ENCODE results near the gene WDFY4. TPM values are rescaled to one million over a fixed set of nuclear protein-coding genes. Genes with fewer than 3 reads are reported as not detected.

Gene WDFY4
- total RNA-seq, 4 donors from 2014 or later, result 0.60 to 20.6 (median 5.1) TPM

GRCh38 chr10:48731654-48732053 lies 47.0 kb downstream of the WDFY4 start:
- DNase-seq, result no peak
- no peaks in the 10 kb centered on the region for H3K36me3 ChIP-seq
- WGBS, 2 donors (ENCODE audit: low coverage in 1 of 2), result 95% methylated on average over 2 of the region's 2 CpGs; no CpG with 5 or more reads in 1 of the 2 donors

GRCh38 chr10:48733329-48733728 lies 48.7 kb downstream of the WDFY4 start:
- Histone ChIP-seq H3K27me3 (no peaks in the 10 kb centered on the region), H3K27ac (no peak overlapping the region), H3K4me3 (no peak overlapping the region), H3K4me1 (no peaks in the 10 kb centered on the region), H3K36me3 (no peaks in the 10 kb centered on the region), H3K9me3 (no peaks in the 10 kb centered on the region)
- 72% methylated on average over 1 of the region's 1 CpG; no CpG with 5 or more reads in 1 of the 2 donors for WGBS, 2 donors (ENCODE audit: low coverage in 1 of 2)
- intact Hi-C loops (cut with DNase I; ENCODE audit: low total_unique reads), result no loop called here
- in situ Hi-C loops (cut with MboI; ENCODE audit: low pct_ligation_motif_present in 1 of 4, low pct_unique_long_range_greater_than_20kb in 1 of 4, low sequenced_read_pairs in 3 of 4), result no loop called here
- TF ChIP-seq EP300 (IDR thresholded peaks at IDR 0.05; ENCODE audit: low read depth), result no peak
- TF ChIP-seq POLR2AphosphoS5 (IDR thresholded peaks at IDR 0.05), result no peak
- TF ChIP-seq POLR2A (IDR thresholded peaks at IDR 0.05), result no peak
- TF ChIP-seq CTCF (IDR thresholded peaks at IDR 0.05), result no peak
- no peak for DNase-seq

More at GRCh38 chr10:48731654-48732053, 47.0 kb downstream of the WDFY4 start:
- intact Hi-C loops (cut with DNase I; ENCODE audit: low total_unique reads), result no loop called here
- no peak overlapping the region for H3K4me3 ChIP-seq
- in situ Hi-C loops (cut with MboI; ENCODE audit: low pct_ligation_motif_present in 1 of 4, low pct_unique_long_range_greater_than_20kb in 1 of 4, low sequenced_read_pairs in 3 of 4), result no loop called here
- no peaks in the 10 kb centered on the region for H3K27me3 ChIP-seq
- no peaks in the 10 kb centered on the region for H3K9me3 ChIP-seq
- H3K4me1 ChIP-seq, result no peaks in the 10 kb centered on the region
- no peak overlapping the region for H3K27ac ChIP-seq
- no peak for TF ChIP-seq CTCF (IDR thresholded peaks at IDR 0.05)
- TF ChIP-seq POLR2A (IDR thresholded peaks at IDR 0.05), result no peak
- no peak for TF ChIP-seq EP300 (IDR thresholded peaks at IDR 0.05; ENCODE audit: low read depth)
- TF ChIP-seq POLR2AphosphoS5 (IDR thresholded peaks at IDR 0.05), result no peak

- DNase-seq, result no peak
- no peaks in the 10 kb centered on the region for H3K9me3 ChIP-seq
- no peaks in the 10 kb centered on the region for H3K4me1 ChIP-seq
- H3K36me3 ChIP-seq, result no peaks in the 10 kb centered on the region
- intact Hi-C loops (cut with DNase I; ENCODE audit: low total_unique reads) (no loop called here), in situ Hi-C loops (cut with MboI; ENCODE audit: low pct_ligation_motif_present in 1 of 4, low pct_unique_long_range_greater_than_20kb in 1 of 4, low sequenced_read_pairs in 3 of 4) (no loop called here)
- WGBS, 2 donors (ENCODE audit: low coverage in 1 of 2), result 82 to 88% methylated on average over 3 to 8 of the region's 8 CpGs
- H3K27ac ChIP-seq, result no peak overlapping the region
- H3K27me3 ChIP-seq, result no peaks in the 10 kb centered on the region
- H3K4me3 ChIP-seq, result no peak overlapping the region
- TF ChIP-seq EP300 (IDR thresholded peaks at IDR 0.05; ENCODE audit: low read depth) (no peak), POLR2A (IDR thresholded peaks at IDR 0.05) (no peak), CTCF (IDR thresholded peaks at IDR 0.05) (no peak), POLR2AphosphoS5 (IDR thresholded peaks at IDR 0.05) (no peak)
These were observed 51.2 kb downstream of the WDFY4 start for GRCh38 chr10:48735836-48736390.

- Histone ChIP-seq H3K4me3 (no peak overlapping the region), H3K27ac (no peak overlapping the region), H3K4me1 (no peaks in the 10 kb centered on the region), H3K27me3 (no peaks in the 10 kb centered on the region), H3K36me3 (no peaks in the 10 kb centered on the region), H3K9me3 (no peaks in the 10 kb centered on the region)
- TF ChIP-seq POLR2AphosphoS5 (IDR thresholded peaks at IDR 0.05) (no peak), CTCF (IDR thresholded peaks at IDR 0.05) (no peak), POLR2A (IDR thresholded peaks at IDR 0.05) (no peak), EP300 (IDR thresholded peaks at IDR 0.05; ENCODE audit: low read depth) (no peak)
- 33 to 63% methylated on average over 1 of the region's 1 CpG for WGBS, 2 donors (ENCODE audit: low coverage in 1 of 2)
- intact Hi-C loops (cut with DNase I; ENCODE audit: low total_unique reads) (no loop called here), in situ Hi-C loops (cut with MboI; ENCODE audit: low pct_ligation_motif_present in 1 of 4, low pct_unique_long_range_greater_than_20kb in 1 of 4, low sequenced_read_pairs in 3 of 4) (no loop called here)
- DNase-seq, result no peak
These were observed 51.9 kb downstream of the WDFY4 start for GRCh38 chr10:48736596-48736995.
